Activated naive CD4-positive, alpha-beta T cell treated with anti-CD3 and anti-CD28 coated beads, Interleukin-2, amount 10 ng/mL, durations not matched to agents 7 days and 5 days (primary cell): ENCODE results near the gene MOB1A.
A peak's percentile ranks its signal among the peaks of the same experiment; 100 is the strongest.
"Not testable (repeated sequence)": the region's sequence is repeated elsewhere in the genome, so short reads cannot be mapped to it uniquely, and the experiment has no call there.

Experiments used
- CTCF ChIA-PET: fragments of 350-600 bp; sonication (Branson Sonifier 250); formaldehyde crosslinking; loops from one replicate; lab custom pipeline; 2021; ENCODE audit warnings: antibody characterized with exemption; lab: Charles Lee
- DNase-seq: peaks from one replicate; pipeline ENCODE4 v3.0.0-alpha.2; 2020
- H3K27ac Mint-ChIP-seq: one replicate; pipeline ENCODE4 v1.8.0; 2021; ENCODE audit warnings: mild to moderate bottlenecking, moderate library complexity, mixed read lengths
- H3K27me3 Mint-ChIP-seq: one replicate; pipeline ENCODE4 v1.8.0; 2021; ENCODE audit warnings: mild to moderate bottlenecking, mixed read lengths
- H3K36me3 Mint-ChIP-seq: one replicate; pipeline ENCODE4 v1.8.0; 2021; ENCODE audit warnings: mixed read lengths
- H3K4me1 Mint-ChIP-seq: one replicate; pipeline ENCODE4 v1.8.0; 2021; ENCODE audit warnings: mixed read lengths
- H3K4me3 Mint-ChIP-seq: one replicate; pipeline ENCODE4 v1.8.0; 2021; ENCODE audit warnings: mild to moderate bottlenecking, moderate library complexity, mixed read lengths
- H3K9me3 Mint-ChIP-seq: one replicate; pipeline ENCODE4 v1.8.0; 2021; ENCODE audit warnings: mixed read lengths

The MOB1A gene

DNA sequence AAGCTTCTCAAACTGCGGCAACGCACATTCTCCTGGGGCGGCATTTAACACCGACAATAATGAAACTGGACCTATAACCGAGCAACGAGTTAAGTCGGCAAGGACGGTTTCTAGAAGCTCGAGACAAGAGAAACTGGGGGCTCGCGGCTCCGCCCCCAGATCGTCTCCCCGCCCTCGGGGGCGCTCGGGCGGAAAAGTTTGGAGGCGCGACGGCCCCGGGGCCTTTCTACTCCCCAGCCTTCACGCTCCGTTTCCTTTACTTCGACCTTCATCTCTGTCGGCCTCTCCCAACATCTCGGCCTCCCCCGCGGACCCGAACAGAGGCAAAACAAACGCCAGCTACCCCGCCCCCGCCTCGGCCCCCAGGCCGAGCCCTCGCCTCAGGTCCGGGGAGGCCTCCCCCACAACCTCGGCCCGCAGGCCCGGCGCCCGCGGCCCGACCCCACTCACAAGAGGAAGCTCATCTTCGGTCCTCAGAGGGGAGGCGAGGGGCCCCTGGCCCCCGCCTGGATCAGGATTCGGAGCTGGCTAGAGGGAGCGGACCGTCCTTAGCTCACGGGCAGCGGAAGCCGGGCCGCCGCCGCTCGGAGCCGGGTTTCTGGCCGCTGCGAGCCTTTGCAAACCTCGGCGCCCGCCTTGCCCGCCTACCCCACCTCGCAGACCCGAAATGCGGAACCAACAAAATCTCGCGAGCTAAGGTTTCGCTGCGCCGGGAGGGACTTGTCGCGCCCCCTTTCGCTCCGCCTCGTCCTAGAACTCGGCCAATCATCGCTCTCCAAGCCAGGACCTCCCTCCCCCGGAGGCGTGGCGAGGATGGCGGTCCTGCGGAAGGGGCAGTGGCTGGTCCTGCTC, at the start of gene MOB1A:
Gene MOB1A, minus strand, starts transcription at position 669 of the 852 bp plus-strand sequence. Its CDS starts 205 bp downstream, at position 464.
- H3K9me3 Mint-ChIP-seq: no peaks in the 10 kb centered on the region
- H3K4me1 Mint-ChIP-seq: peaks cover 38% of the 10 kb centered on the region
- no peaks in the 10 kb centered on the region for H3K27me3 Mint-ChIP-seq
- H3K27ac Mint-ChIP-seq: peak within 1 kb of the TSS; percentile 92
- CTCF ChIA-PET: interaction anchor here (0.7 to 3.5 kb wide), 10 partner anchors 10 to 351 kb away, joined by 3 to 32 read pairs (median 6); partner anchors contain the start of gene MTHFD2
- H3K4me3 Mint-ChIP-seq: peak within 1 kb of the TSS; percentile 86
- peaks cover 14% of the 10 kb centered on the region for H3K36me3 Mint-ChIP-seq
- DNase-seq: peak; percentile 99

DNA sequence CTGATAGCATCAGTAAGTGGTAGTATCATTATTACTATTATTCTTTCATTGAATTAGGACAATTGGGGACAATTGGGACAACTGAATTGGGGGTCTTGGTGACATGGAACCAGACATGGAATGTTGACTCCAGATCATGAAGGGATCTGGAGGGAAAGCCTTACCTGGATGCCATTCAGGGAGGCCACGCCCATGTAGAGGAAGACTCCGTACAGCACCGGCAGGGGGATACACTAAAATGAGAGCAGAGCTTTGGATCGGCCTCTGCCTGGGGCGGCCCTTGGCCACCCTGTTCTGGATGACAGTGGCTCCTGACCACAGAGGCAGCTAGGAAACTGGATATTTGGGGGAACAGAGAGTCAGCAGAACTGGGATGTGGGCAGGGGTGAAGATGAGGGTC, 49.0 kb upstream of the MOB1A start:
- H3K27ac Mint-ChIP-seq: no peak overlapping the region
- no peak overlapping the region for H3K4me3 Mint-ChIP-seq
- DNase-seq: no peak
- no peaks in the 10 kb centered on the region for H3K27me3 Mint-ChIP-seq
- H3K4me1 Mint-ChIP-seq: peaks cover 3% of the 10 kb centered on the region
- no peaks in the 10 kb centered on the region for H3K9me3 Mint-ChIP-seq
- CTCF ChIA-PET: interaction anchor here (1.3 to 1.4 kb wide), 2 partner anchors 22 to 107 kb away, joined by 3 to 5 read pairs; no protein-coding TSS in a partner anchor
- H3K36me3 Mint-ChIP-seq: peaks cover 2% of the 10 kb centered on the region

DNA sequence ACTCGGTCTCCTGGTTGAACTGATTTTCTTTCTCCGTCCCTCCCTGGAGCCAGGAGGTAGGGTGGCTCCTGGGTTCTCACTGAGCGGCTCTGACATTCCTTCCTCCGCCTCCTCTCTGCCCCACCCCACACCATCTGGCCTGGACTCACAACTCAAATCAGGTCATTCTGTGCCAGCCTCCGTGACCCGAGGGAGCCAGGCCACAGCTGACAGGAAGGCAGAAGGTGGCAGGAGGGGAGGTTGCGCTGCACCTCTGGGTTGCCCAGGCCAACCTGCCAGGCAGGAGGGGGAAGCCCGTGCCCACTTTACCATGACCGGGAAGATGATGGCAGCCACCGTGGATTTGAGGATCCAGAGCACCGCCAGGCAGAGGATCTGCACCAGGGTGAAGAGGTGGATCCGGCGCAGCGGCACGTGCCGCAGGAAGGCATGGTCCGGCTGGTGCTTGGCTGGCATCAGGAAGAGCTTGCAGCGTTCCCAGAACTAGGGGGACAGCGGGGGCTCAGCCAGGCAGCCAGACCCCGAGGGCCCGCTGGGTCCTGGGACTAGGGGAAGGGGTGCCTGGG, 48.1 kb upstream of the MOB1A start:
- no peak for DNase-seq
- CTCF ChIA-PET: interaction anchor here (1.3 to 1.4 kb wide), 2 partner anchors 23 to 108 kb away, joined by 3 to 5 read pairs; no protein-coding TSS in a partner anchor
- peaks cover 3% of the 10 kb centered on the region for H3K4me1 Mint-ChIP-seq
- H3K36me3 Mint-ChIP-seq: peaks cover 2% of the 10 kb centered on the region
- no peak overlapping the region for H3K4me3 Mint-ChIP-seq
- H3K27ac Mint-ChIP-seq: no peak overlapping the region
- no peaks in the 10 kb centered on the region for H3K27me3 Mint-ChIP-seq
- no peaks in the 10 kb centered on the region for H3K9me3 Mint-ChIP-seq

DNA sequence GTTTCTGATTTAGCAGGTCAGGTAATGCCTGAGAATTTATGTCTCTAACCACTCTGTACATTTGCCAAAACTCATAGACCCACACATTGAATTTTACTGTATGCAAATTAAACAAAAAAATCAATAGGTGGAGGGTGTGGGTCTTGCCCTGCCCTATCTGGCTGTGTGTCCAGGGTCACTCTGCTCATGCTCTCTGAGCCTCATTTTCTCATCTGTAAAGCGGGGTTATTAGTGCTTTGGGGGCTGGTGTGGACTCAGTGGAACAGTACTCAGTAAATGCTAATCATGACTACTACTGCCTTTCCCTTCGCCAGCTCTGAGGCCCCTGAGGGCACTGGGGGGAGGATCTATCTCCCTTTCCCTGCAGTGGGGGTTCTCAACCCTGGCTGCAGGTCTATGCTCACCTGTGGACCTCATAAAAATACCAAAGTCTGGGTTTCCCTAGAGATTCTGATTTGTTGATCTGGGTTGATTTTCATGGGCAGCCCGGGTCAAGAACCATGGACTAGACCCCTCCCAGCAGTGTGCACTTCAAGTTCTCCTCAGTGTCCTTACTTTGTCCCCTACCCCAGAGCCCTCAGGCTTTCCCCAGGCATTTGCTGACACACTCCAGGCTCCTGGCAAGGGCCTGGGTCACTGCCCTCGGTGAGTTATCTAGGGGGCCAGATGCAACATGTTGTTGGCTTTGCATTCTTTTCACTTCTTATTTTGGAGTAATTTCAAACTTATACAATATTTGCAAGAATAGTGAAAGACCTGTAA, 47.2 kb upstream of the MOB1A start:
- Mint-ChIP-seq H3K36me3 (peaks cover 5% of the 10 kb centered on the region), H3K27ac (no peak overlapping the region), H3K4me3 (no peak overlapping the region), H3K9me3 (no peaks in the 10 kb centered on the region), H3K27me3 (no peaks in the 10 kb centered on the region), H3K4me1 (peaks cover 3% of the 10 kb centered on the region)
- no peak for DNase-seq
- CTCF ChIA-PET: no interaction called here

DNA sequence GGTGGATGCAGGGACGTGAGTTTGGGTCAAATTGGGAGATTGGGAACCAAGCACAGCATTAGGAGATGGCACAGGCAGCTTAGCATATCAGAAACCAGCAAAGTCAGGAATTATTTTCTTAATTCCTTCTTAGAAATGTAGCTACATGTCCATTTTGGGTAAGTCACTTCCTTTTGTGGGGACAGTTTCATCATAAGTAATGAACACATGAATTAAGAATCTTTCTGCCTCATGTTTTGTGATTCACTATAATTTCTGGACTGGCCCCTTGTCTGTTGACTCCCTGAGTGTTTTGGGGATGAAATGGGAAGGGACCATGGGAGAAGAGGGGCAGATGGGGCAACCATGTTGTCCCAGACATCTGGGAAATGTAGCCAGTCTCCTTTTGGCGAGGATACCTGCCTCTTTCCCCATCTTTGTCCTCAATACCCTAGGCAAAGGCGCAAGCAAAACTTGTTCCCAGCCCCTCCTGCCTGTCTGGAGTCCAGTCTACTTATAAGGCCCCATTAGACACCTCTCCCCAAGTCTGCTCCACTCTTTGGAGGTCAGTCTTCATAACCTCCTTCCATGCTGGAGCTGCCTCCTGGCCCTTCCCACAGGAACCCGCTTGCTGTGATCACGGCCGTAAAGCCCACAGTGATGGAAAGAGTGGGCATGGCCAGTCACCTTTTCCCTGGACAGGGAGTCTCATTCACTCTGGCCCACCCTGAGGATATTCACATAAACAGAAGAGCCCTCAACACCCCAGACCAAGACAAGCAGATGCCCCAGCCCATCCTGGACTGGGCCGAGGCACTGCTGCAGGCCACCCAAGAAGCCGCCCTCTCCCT, 45.5 kb upstream of the MOB1A start:
- Mint-ChIP-seq H3K4me1 (peaks cover 3% of the 10 kb centered on the region), H3K27ac (no peak overlapping the region), H3K27me3 (no peaks in the 10 kb centered on the region), H3K36me3 (peaks cover 11% of the 10 kb centered on the region), H3K9me3 (no peaks in the 10 kb centered on the region), H3K4me3 (no peak overlapping the region)
- DNase-seq: no peak
- CTCF ChIA-PET: no interaction called here

DNA sequence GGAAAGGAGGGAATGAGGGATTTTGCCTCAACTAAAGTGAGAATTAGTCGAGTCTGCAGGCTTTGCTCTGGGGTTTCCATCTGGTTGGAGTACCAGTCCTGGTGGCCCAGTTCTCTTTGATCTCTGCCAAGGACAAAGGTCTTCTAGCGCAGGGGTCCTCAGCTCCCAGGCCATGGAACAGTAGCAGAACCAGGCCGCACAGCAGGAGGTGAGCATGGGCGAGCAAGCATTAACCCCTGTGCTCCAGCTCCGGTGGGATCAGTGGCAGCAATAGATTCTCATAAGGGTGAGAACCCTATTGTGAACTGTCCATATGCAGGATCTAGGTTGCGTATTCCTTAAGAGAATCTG, 43.6 kb upstream of the MOB1A start:
- no peaks in the 10 kb centered on the region for H3K27me3 Mint-ChIP-seq
- no peak overlapping the region for H3K27ac Mint-ChIP-seq

DNA sequence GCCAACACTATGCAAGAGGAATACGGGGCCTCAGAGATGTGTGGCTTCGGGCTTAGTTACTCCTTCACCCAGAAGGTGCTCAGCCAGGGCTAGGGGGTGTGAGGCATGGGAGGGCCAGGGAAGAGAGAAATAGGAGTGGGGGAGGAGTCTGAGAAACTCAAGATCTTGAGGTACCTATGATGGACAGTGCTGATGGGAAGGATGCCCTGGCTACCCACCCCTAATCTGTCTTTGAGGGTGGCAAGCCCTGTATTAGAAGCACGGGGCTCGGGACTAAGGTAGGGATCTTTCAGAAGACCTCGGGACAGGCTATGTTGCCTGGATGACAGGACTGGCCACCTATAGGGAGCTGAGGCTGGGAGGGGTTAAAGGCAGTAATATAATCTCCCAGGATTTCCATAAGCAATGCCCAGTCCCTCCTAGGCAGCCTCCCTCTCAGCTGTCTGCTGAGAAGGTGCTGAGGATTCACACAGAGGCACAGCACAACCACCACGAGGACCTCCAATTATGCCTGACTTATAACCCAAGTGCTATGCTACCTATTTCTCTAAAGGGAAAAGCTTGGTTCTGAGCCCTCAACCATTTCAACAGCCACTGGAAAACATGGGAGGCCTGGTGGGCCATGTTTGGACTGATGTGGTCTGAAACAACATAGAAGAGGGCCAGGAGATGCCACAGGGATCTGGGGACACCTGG, 43.1 kb upstream of the MOB1A start:
- DNase-seq: no peak
- no peak overlapping the region for H3K27ac Mint-ChIP-seq
- H3K4me3 Mint-ChIP-seq: no peak overlapping the region
- peaks cover 20% of the 10 kb centered on the region for H3K36me3 Mint-ChIP-seq
- CTCF ChIA-PET: no interaction called here
- no peaks in the 10 kb centered on the region for H3K9me3 Mint-ChIP-seq
- no peaks in the 10 kb centered on the region for H3K27me3 Mint-ChIP-seq
- H3K4me1 Mint-ChIP-seq: peaks cover 3% of the 10 kb centered on the region

More for the DNA sequence above, 43.6 kb upstream of the MOB1A start:
- Mint-ChIP-seq H3K4me1 (peaks cover 3% of the 10 kb centered on the region), H3K36me3 (peaks cover 17% of the 10 kb centered on the region), H3K9me3 (no peaks in the 10 kb centered on the region), H3K4me3 (no peak overlapping the region)
- CTCF ChIA-PET: no interaction called here
- DNase-seq: no peak

DNA sequence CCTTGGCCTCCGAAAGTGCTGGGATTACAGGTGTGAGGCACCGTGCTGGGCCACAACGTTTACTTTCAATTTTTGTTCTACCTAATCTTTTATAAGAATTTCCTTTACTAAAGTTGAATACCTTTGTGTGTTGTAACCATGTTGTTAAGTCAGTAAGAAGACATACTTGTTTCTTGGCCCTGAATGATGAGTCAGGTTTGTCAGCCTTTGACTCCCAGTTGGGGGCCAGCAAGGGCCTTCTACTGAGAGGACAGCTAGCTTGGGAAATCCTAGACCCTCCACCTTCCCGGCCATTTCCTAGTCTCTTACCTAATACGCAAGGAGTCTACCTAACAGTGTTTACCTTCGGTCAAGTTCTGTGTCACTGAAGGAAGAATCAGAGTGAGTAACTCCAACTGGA, 42.4 kb upstream of the MOB1A start:
- H3K9me3 Mint-ChIP-seq: no peaks in the 10 kb centered on the region
- peaks cover 3% of the 10 kb centered on the region for H3K4me1 Mint-ChIP-seq
- CTCF ChIA-PET: no interaction called here
- H3K4me3 Mint-ChIP-seq: no peak overlapping the region
- H3K27ac Mint-ChIP-seq: no peak overlapping the region
- H3K36me3 Mint-ChIP-seq: peaks cover 23% of the 10 kb centered on the region
- DNase-seq: no peak
- no peaks in the 10 kb centered on the region for H3K27me3 Mint-ChIP-seq

DNA sequence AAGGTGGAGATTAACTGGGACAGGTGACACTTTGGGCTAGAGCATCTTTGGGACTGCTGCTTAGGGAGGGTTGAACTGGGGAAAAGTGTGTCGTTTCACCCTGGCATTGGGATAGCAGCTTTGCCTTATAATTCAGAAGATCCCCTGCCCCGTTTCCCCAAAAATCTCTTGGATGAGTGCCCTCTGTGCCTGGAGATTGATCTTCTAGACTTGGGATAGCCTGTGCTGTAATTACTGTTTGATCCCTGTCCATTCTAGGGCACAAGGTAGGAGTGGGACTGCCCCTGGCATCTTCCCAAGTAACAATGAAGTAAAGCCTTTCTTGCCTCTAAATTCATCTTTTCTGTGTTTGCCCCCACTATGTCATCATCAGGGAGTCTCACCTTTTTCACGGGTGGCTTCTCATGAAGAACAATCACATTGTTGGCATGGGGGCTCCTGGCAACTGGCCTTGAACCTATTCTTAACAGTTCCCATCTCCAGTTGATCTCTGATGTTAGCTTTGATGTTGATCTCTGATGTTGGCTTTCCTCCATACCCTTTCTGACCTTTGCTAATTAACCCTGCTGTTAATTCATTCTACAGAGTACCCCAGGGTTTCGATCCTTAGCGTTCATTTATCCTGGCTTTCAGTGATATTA, 41.3 kb upstream of the MOB1A start:
- Mint-ChIP-seq H3K36me3 (peaks cover 26% of the 10 kb centered on the region), H3K9me3 (no peaks in the 10 kb centered on the region), H3K27me3 (no peaks in the 10 kb centered on the region), H3K27ac (no peak overlapping the region), H3K4me1 (peaks cover 3% of the 10 kb centered on the region), H3K4me3 (no peak overlapping the region)
- CTCF ChIA-PET: no interaction called here
- DNase-seq: no peak

DNA sequence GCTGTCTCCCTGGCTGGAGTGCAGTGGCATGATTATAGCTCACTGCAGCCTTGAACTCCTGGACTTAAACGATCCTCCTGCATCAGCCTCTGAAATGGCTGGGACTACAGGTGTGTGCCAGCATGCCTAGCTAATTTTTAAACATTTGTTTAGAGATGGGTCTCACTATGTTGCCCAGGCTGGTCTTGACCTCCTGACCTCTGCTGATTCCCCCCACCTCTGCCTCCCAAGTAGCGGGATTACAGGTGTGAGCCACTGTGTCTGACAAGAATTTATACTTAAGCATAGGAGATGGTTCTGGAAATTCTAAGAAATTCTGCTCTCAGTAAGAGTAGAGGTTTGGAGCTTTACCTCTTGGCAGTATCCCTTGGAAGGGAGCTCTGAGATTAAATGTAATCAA, 38.0 kb upstream of the MOB1A start:
- Mint-ChIP-seq H3K27ac (no peak overlapping the region), H3K27me3 (no peaks in the 10 kb centered on the region), H3K36me3 (peaks cover 38% of the 10 kb centered on the region), H3K4me3 (no peak overlapping the region), H3K9me3 (no peaks in the 10 kb centered on the region), H3K4me1 (no peaks in the 10 kb centered on the region)
- CTCF ChIA-PET: interaction anchor here (0.8 kb wide), 1 partner anchor 33 kb away, joined by 3 read pairs; no protein-coding TSS in a partner anchor
- DNase-seq: no peak

DNA sequence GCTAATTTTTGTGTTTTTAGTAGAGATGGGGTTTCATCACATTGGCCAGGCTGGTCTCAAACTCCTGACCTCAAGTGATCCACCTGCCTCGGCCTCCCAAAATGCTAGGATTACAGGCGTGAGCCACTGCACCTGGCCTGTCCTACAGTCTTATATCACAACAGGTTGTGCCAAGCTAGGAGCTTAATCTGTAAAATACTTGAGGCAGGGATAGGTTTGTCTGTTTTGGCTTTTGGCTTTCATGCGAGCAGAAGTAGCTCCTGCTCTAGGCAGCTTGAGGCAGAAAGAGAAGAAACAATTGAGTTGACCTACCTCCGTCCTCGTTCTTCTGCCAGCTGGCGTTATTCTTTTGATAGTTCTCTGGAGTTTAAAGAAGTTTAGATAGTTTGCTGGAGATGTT, 37.1 kb upstream of the MOB1A start:
- H3K36me3 Mint-ChIP-seq: peaks cover 41% of the 10 kb centered on the region
- H3K4me1 Mint-ChIP-seq, H3K9me3 Mint-ChIP-seq, H3K27me3 Mint-ChIP-seq, DNase-seq, H3K4me3 Mint-ChIP-seq, H3K27ac Mint-ChIP-seq: not testable (repeated sequence)
- CTCF ChIA-PET: interaction anchor here (0.8 kb wide), 1 partner anchor 34 kb away, joined by 3 read pairs; no protein-coding TSS in a partner anchor

DNA sequence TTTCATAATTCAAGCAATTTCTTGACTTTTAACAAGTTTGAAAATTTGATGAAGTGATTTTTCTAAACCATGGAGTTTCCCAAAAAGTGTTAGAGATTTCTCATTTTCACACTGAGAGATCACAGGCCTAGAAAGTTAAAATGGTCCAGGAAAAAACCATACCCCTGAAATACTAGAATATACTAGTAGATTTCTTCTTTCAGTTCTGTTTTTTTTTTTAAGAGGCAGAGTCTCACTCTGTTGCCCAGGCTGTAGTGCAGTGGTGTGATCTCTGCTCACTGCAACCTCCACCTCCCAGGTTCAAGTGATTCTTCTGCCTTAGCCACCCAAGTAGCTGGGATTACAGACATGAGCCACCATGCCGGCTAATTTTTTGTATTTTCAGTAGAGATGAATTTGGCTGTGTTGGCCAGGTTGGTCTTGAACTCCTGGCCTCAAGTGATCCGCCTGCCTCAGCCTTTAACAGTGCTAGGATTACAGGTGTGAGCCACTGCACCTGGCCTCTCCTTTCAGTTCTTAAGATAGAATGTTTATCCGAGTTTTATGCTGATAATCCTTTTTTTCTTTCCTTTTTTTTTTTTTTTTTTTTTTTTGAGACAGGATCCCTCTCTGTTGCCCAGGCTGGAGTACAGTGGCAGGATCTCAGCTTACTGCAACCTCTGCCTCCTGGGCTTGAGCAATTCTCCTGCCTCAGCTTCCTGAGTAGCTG, 34.2 kb upstream of the MOB1A start:
- no peak for DNase-seq
- Mint-ChIP-seq H3K27me3 (no peaks in the 10 kb centered on the region), H3K36me3 (peaks cover 57% of the 10 kb centered on the region), H3K27ac (no peak overlapping the region), H3K9me3 (no peaks in the 10 kb centered on the region), H3K4me1 (peaks cover 13% of the 10 kb centered on the region), H3K4me3 (no peak overlapping the region)
- CTCF ChIA-PET: no interaction called here
